Mesenchymal stem cell (in vitro differentiated cells and primary cell): ENCODE measurements around the gene TIMM23.
"Not testable (repeated sequence)": the region's sequence is repeated elsewhere in the genome, so short reads cannot be mapped to it uniquely, and the experiment has no call there.

Experiments
- DNase-seq: peaks from one replicate; pipeline ENCODE4 v3.0.0-alpha.2; 2013
- H2AFZ ChIP-seq: one replicate; pipeline ENCODE4 v1.6.1; 2013; ENCODE audit warnings: low read depth, mild to moderate bottlenecking, control low read depth, inconsistent platforms, low read length, moderate library complexity
- H2AK5ac ChIP-seq: 2 replicates; pipeline ENCODE4 v1.6.1; 2013; ENCODE audit warnings: low read length, moderate library complexity, mild to moderate bottlenecking, inconsistent platforms; ENCODE audit not compliant: severe bottlenecking
- H2BK120ac ChIP-seq: one replicate; pipeline ENCODE4 v1.6.1; 2013; ENCODE audit warnings: low read depth, mild to moderate bottlenecking, inconsistent platforms, low read length, moderate library complexity
- H2BK12ac ChIP-seq, 2 experiments: one replicate each; pipeline ENCODE4 v1.6.1; 2013; ENCODE audit warnings: inconsistent platforms in 2 of 2, low read length in 2 of 2, mild to moderate bottlenecking in 2 of 2, moderate library complexity in 2 of 2, control low read depth in 1 of 2
- H2BK15ac ChIP-seq: one replicate; pipeline ENCODE4 v1.6.1; 2013; ENCODE audit warnings: mild to moderate bottlenecking, low read depth, inconsistent platforms; ENCODE audit not compliant: poor library complexity, severe bottlenecking
- H2BK5ac ChIP-seq: 2 replicates; pipeline ENCODE4 v1.6.1; 2013; ENCODE audit warnings: low read depth, mild to moderate bottlenecking, low read length, control low read depth, inconsistent platforms; ENCODE audit not compliant: poor library complexity, severe bottlenecking
- H3K14ac ChIP-seq, 2 experiments: one replicate each; pipeline ENCODE4 v1.6.1; 2013; ENCODE audit warnings: inconsistent platforms in 2 of 2, low read length in 2 of 2, control low read depth in 1 of 2, mild to moderate bottlenecking in 1 of 2, moderate library complexity in 1 of 2
- H3K18ac ChIP-seq, 2 experiments: one replicate each; pipeline ENCODE4 v1.6.1; 2013; ENCODE audit warnings: inconsistent platforms in 2 of 2, low read length in 2 of 2, control low read depth in 1 of 2, low read depth in 1 of 2, mild to moderate bottlenecking in 1 of 2
- H3K23ac ChIP-seq, 2 experiments: one replicate each; pipeline ENCODE4 v1.6.1; 2013; ENCODE audit warnings: inconsistent platforms in 2 of 2, low read length in 2 of 2, mild to moderate bottlenecking in 2 of 2, moderate library complexity in 2 of 2, control low read depth in 1 of 2
- H3K27ac ChIP-seq: 2 replicates; pipeline ENCODE4 v1.5.1; 2013; ENCODE audit warnings: mild to moderate bottlenecking, moderate library complexity, low read length, control low read depth, inconsistent platforms; ENCODE audit not compliant: poor library complexity, severe bottlenecking
- H3K27me3 ChIP-seq, 2 experiments: 2 replicates each; pipeline versions ENCODE4 v1.6.1 to v1.7.0; 2013; ENCODE audit warnings: low read length in 2 of 2, mild to moderate bottlenecking in 2 of 2, moderate library complexity in 2 of 2, control low read depth in 1 of 2, inconsistent platforms in 1 of 2; ENCODE audit not compliant: control insufficient read depth in 1 of 2, insufficient read depth in 1 of 2
- H3K36me3 ChIP-seq, 2 experiments: 2 replicates each; pipeline versions ENCODE4 v1.6.1 to v1.7.0; 2013; ENCODE audit warnings: low read length in 2 of 2, control low read depth in 1 of 2, inconsistent platforms in 1 of 2, low read depth in 1 of 2, mild to moderate bottlenecking in 1 of 2; ENCODE audit not compliant: insufficient read depth in 2 of 2, control insufficient read depth in 1 of 2
- H3K4ac ChIP-seq, 2 experiments: one replicate each; pipeline ENCODE4 v1.6.1; 2013; ENCODE audit warnings: inconsistent platforms in 2 of 2, low read length in 2 of 2, mild to moderate bottlenecking in 2 of 2, moderate library complexity in 2 of 2, control low read depth in 1 of 2, low read depth in 1 of 2
- H3K4me1 ChIP-seq: 2 replicates; pipeline ENCODE4 v1.6.1; 2013; ENCODE audit warnings: low read depth, low read length, control low read depth; ENCODE audit not compliant: control insufficient read depth, insufficient read depth
- H3K4me2 ChIP-seq: 2 replicates; pipeline ENCODE4 v1.6.1; 2013; ENCODE audit warnings: low read length, mild to moderate bottlenecking, inconsistent platforms; ENCODE audit not compliant: poor library complexity, severe bottlenecking
- H3K4me3 ChIP-seq, 2 experiments: 2 replicates each; pipeline versions ENCODE4 v1.5.1 to v1.7.0; 2013; ENCODE audit warnings: low read length in 2 of 2, mild to moderate bottlenecking in 2 of 2, control low read depth in 1 of 2, low read depth in 1 of 2; ENCODE audit not compliant: insufficient read depth in 1 of 2
- H3K79me1 ChIP-seq: replicated peaks from 2 replicates; pipeline ENCODE4 v1.6.1; 2013; ENCODE audit warnings: mild to moderate bottlenecking, control low read depth, low read length, inconsistent platforms; ENCODE audit not compliant: poor library complexity, severe bottlenecking
- H3K9ac ChIP-seq: 2 replicates; pipeline ENCODE4 v1.7.0; 2013; ENCODE audit warnings: mild to moderate bottlenecking, low read length, moderate library complexity
- H3K9me3 ChIP-seq: 2 replicates; pipeline ENCODE4 v1.7.0; 2013; ENCODE audit warnings: mild to moderate bottlenecking, low read length; ENCODE audit not compliant: control insufficient read depth
- H4K8ac ChIP-seq: one replicate; pipeline ENCODE4 v1.6.1; 2013; ENCODE audit warnings: inconsistent platforms, mild to moderate bottlenecking, low read length, moderate library complexity
- H4K91ac ChIP-seq: one replicate; pipeline ENCODE4 v1.6.1; 2013; ENCODE audit warnings: mild to moderate bottlenecking, low read length, inconsistent platforms
- WGBS: methylation state at CpG from one replicate; pipeline ENCODE4 v1.1.7; 2013; ENCODE audit warnings: mixed read lengths; 5-methylcytosine and 5-hydroxymethylcytosine counted together

TIMM23 gene

DNA sequence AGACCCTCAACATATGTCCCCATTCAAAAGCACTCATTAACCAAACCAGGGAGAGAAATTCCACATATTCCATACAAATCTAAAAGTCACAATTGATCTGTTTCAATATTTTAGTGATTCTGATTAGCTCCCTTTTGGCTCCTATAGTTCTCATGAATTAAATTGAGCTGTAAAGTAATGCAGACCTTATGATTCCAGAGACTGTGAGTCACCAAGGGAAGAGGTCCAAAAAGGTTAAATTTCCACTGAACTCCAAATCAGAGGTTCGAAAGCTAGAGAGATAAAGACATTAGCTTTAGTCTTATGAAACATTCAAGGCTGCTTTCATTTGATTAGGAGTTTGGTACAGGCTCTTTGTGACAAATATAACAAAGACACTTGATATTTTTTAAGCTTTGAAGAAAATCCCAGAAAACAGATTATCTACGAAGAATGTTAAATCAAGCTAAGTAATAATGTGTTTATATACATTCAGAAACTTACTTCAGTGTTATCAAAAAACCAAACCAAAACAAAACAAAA lies 33.1 kb upstream of the TIMM23 start:
- H3K9ac ChIP-seq, H3K14ac ChIP-seq, H2BK120ac ChIP-seq, H4K91ac ChIP-seq, H4K8ac ChIP-seq, H3K4me3 ChIP-seq, H3K79me1 ChIP-seq, H3K18ac ChIP-seq, H3K36me3 ChIP-seq, H3K4me2 ChIP-seq, H3K23ac ChIP-seq, H3K27ac ChIP-seq, H2BK12ac ChIP-seq, H2AFZ ChIP-seq, H2AK5ac ChIP-seq, H3K4me1 ChIP-seq, H3K27me3 ChIP-seq, H2BK5ac ChIP-seq, DNase-seq, H3K9me3 ChIP-seq, H3K4ac ChIP-seq, H2BK15ac ChIP-seq: not testable (repeated sequence)
- no CpG with 5 or more reads among the region's 2 CpGs for WGBS

DNA sequence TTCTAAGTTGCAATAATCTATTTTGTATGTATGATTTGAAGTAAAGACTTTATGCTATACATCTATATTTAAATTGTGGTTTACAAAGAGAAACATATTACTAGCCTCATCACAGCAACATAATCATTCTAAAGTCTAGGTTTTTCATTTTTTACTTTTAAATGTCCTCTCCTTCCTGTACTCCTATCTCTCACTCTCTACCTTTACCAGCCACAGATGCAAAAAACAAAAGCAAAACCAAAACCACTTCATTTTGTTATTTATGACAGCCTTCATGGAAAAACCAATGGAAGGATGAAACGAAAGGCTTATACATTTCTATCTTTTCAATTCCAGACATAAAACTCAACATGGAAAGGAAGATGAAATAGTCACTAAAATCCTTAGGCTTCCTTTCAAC lies 31.1 kb upstream of the TIMM23 start:
- not testable (repeated sequence) for DNase-seq, H2AK5ac ChIP-seq, H4K91ac ChIP-seq, H2AFZ ChIP-seq, H2BK120ac ChIP-seq, H4K8ac ChIP-seq, H2BK12ac ChIP-seq, H3K4me1 ChIP-seq, H3K36me3 ChIP-seq, H3K14ac ChIP-seq, H2BK5ac ChIP-seq, H3K23ac ChIP-seq, H3K79me1 ChIP-seq, H3K4me3 ChIP-seq, H2BK15ac ChIP-seq, H3K9ac ChIP-seq, H3K9me3 ChIP-seq, H3K18ac ChIP-seq, H3K27me3 ChIP-seq, H3K27ac ChIP-seq, H3K4ac ChIP-seq, H3K4me2 ChIP-seq
- no CpG with 5 or more reads among the region's 1 CpG for WGBS

DNA sequence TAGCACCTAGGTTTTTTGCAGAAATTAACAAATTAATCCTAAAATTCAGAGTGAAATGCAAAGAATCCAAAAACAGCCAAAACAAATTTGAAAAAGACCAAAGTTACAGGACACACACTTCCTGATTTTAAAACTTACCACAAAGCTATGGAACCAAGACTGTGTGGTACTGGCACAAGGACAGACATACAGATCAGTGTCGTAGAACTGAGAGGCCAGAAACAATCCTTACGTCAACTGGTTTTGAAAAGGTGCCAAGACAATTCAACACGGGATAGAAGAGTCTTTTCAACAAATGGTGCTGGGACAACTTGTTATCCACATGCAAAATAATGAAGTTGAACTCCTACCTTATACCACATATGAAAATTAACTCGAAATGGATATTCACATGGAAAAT lies 26.8 kb upstream of the TIMM23 start:
- DNase-seq, H3K27ac ChIP-seq, H3K4ac ChIP-seq, H3K4me1 ChIP-seq, H3K9ac ChIP-seq, H2BK15ac ChIP-seq, H3K18ac ChIP-seq, H3K36me3 ChIP-seq, H2BK120ac ChIP-seq, H4K8ac ChIP-seq, H2AK5ac ChIP-seq, H3K27me3 ChIP-seq, H3K79me1 ChIP-seq, H4K91ac ChIP-seq, H3K14ac ChIP-seq, H2AFZ ChIP-seq, H3K4me3 ChIP-seq, H3K4me2 ChIP-seq, H3K23ac ChIP-seq, H2BK12ac ChIP-seq, H2BK5ac ChIP-seq, H3K9me3 ChIP-seq: not testable (repeated sequence)
- 100% methylated on average over 2 of the region's 4 CpGs for WGBS

DNA sequence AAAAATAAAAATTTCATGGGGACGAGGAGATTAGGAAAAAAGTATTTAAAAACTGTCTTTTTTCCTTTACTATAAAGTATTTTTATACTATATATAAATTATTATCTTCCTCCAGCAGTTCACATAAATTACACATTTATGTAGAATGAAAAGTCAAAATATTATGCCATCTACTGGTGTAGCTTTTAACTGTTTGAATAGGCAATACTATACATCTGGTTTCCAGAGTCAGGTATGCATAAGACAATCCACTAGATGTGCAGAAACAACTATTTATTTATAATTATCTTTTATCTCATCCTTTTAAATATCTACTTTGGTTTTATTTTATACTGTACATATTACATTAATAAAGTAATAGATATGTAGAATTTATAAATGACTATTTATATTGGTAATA lies 24.9 kb upstream of the TIMM23 start:
- not testable (repeated sequence) for H3K4me2 ChIP-seq, H3K4me3 ChIP-seq, H3K18ac ChIP-seq, H3K9ac ChIP-seq, H3K14ac ChIP-seq, H3K36me3 ChIP-seq, H2BK5ac ChIP-seq, H3K79me1 ChIP-seq, H3K23ac ChIP-seq, H2AK5ac ChIP-seq, H3K4ac ChIP-seq, H2BK15ac ChIP-seq, H2BK12ac ChIP-seq, H3K27ac ChIP-seq, H3K4me1 ChIP-seq, H2BK120ac ChIP-seq, H3K27me3 ChIP-seq, H4K8ac ChIP-seq, H4K91ac ChIP-seq, H3K9me3 ChIP-seq, H2AFZ ChIP-seq, DNase-seq
- no CpG with 5 or more reads among the region's 1 CpG for WGBS
